A549 (cell line): ENCODE results near the gene TMEM143. TPM values are rescaled to one million over a fixed set of nuclear protein-coding genes. Genes with fewer than 3 reads are reported as not detected.
A peak's percentile ranks its signal among the peaks of the same experiment; 100 is the strongest.

Experiments
- ATOH8 ChIP-seq: fragments of 250-450 bp; sonication (Bioruptor Pico); IDR thresholded peaks from 2 replicates; pipeline ENCODE4 v1.5.0; 2020; ENCODE audit warnings: low read depth, mild to moderate bottlenecking, moderate library complexity
- BCL3 ChIP-seq: fragments of >200 bp; sonication (Bioruptor Twin); formaldehyde crosslinking; IDR thresholded peaks from 3 replicates; pipeline ENCODE4 v1.6.1; 2016
- CBX2 ChIP-seq: fragments of 200-600 bp; sonication (generic); IDR thresholded peaks from 2 replicates; pipeline ENCODE4 v1.6.1; 2016; ENCODE audit warnings: low read depth, mild to moderate bottlenecking, borderline replicate concordance
- CBX8 ChIP-seq: fragments of 200-600 bp; sonication (generic); IDR thresholded peaks from 2 replicates; pipeline ENCODE4 v1.6.1; 2016
- CEBPB ChIP-seq, 2 experiments: fragments of >200 bp in 1 of 2; sonication (Bioruptor Twin) in 1 of 2; formaldehyde crosslinking in 1 of 2; IDR thresholded peaks; 2 replicates each; pipeline ENCODE4 v1.6.1; 2012 to 2016
- CHD2 ChIP-seq: fragments of 150-350 bp; IDR thresholded peaks from 2 replicates; pipeline ENCODE4 v1.6.1; 2014; ENCODE audit warnings: low read length; ENCODE audit not compliant: partially characterized antibody
- E2F6 ChIP-seq: IDR thresholded peaks from 2 replicates; pipeline ENCODE4 v1.6.1; 2012; ENCODE audit warnings: low read depth, borderline replicate concordance
- FOSB ChIP-seq: fragments of 250-450 bp; sonication (Bioruptor Pico); IDR thresholded peaks from 2 replicates; pipeline ENCODE4 v1.5.0; 2020; ENCODE audit warnings: mild to moderate bottlenecking, moderate library complexity
- HDAC2 ChIP-seq: fragments of 200-600 bp; sonication (generic); IDR thresholded peaks from 2 replicates; pipeline ENCODE4 v1.6.1; 2016
- HES2 ChIP-seq: fragments of >200 bp; sonication (Bioruptor Twin); formaldehyde crosslinking; IDR thresholded peaks from 2 replicates; pipeline ENCODE4 v1.6.1; 2016
- HEYL ChIP-seq: fragments of 250-450 bp; sonication (Bioruptor Pico); IDR thresholded peaks from 2 replicates; pipeline ENCODE4 v1.8.0; 2021; ENCODE audit warnings: mild to moderate bottlenecking, moderate library complexity
- HOXB13 ChIP-seq: fragments of 250-450 bp; sonication (Bioruptor Pico); IDR thresholded peaks from 2 replicates; pipeline ENCODE4 v1.5.0; 2020; ENCODE audit warnings: low read depth, mild to moderate bottlenecking, moderate library complexity
- HOXB5 ChIP-seq: fragments of 250-450 bp; sonication (Bioruptor Pico); IDR thresholded peaks from 2 replicates; pipeline ENCODE4 v1.5.0; 2020; ENCODE audit warnings: mild to moderate bottlenecking, moderate library complexity
- JUN ChIP-seq, 2 experiments: fragments of >200 bp; sonication (Bioruptor Twin); formaldehyde crosslinking; IDR thresholded peaks; 2 replicates in 1 of 2; 3 replicates in 1 of 2; pipeline ENCODE4 v1.6.1; 2016 to 2017
- JUNB ChIP-seq: fragments of >200 bp; sonication (Bioruptor Twin); formaldehyde crosslinking; IDR thresholded peaks from 2 replicates; pipeline ENCODE4 v1.6.1; 2016
- KDM1A ChIP-seq: fragments of 200-600 bp; sonication (generic); IDR thresholded peaks from 2 replicates; pipeline ENCODE4 v1.6.1; 2016; ENCODE audit warnings: low read depth, mild to moderate bottlenecking
- KDM5A ChIP-seq: fragments of 200-600 bp; sonication (generic); IDR thresholded peaks from 2 replicates; pipeline ENCODE4 v1.6.1; 2016; ENCODE audit warnings: antibody characterized with exemption, mild to moderate bottlenecking
- MAX ChIP-seq: IDR thresholded peaks from 2 replicates; pipeline ENCODE4 v1.6.1; 2012
- MAZ ChIP-seq: fragments of 150-350 bp; IDR thresholded peaks from 2 replicates; pipeline ENCODE4 v1.6.1; 2014; ENCODE audit warnings: antibody characterized with exemption, low read depth, low read length, borderline replicate concordance
- MYC ChIP-seq: IDR thresholded peaks from 2 replicates; pipeline ENCODE4 v1.6.1; 2012; ENCODE audit warnings: mild to moderate bottlenecking, inconsistent platforms, low read length, improper control_type of control experiment, borderline replicate concordance
- NFE2L2 ChIP-seq: fragments of 150-350 bp; conservative IDR thresholded peaks from 2 replicates; pipeline ENCODE4 v1.6.1; 2014; ENCODE audit warnings: low read length
- NPAS2 ChIP-seq: fragments of 250-450 bp; sonication (Bioruptor Pico); IDR thresholded peaks from 2 replicates; pipeline ENCODE4 v1.8.0; 2022; ENCODE audit warnings: mild to moderate bottlenecking, moderate library complexity, borderline replicate concordance
- NR3C1 ChIP-seq: fragments of >200 bp; sonication (Bioruptor Twin); formaldehyde crosslinking; IDR thresholded peaks from 3 replicates; pipeline ENCODE4 v1.6.1; 2017
- PBX3 ChIP-seq: IDR thresholded peaks from 2 replicates; pipeline ENCODE4 v1.6.1; 2012
- PHF8 ChIP-seq: fragments of 200-600 bp; sonication (generic); IDR thresholded peaks from 2 replicates; pipeline ENCODE4 v1.6.1; 2016; ENCODE audit warnings: low read depth, mild to moderate bottlenecking, antibody characterized with exemption, moderate library complexity, borderline replicate concordance
- POLR2A ChIP-seq: IDR thresholded peaks from 2 replicates; pipeline ENCODE4 v1.6.1; 2012; ENCODE audit warnings: mild to moderate bottlenecking, low read length
- RARB ChIP-seq: fragments of 250-450 bp; sonication (Bioruptor Pico); IDR thresholded peaks from 2 replicates; pipeline ENCODE4 v1.8.0; 2021; ENCODE audit warnings: mild to moderate bottlenecking, moderate library complexity
- REST ChIP-seq: fragments of 200-600 bp; sonication (generic); IDR thresholded peaks from 2 replicates; pipeline ENCODE4 v1.6.1; 2016; ENCODE audit warnings: antibody characterized with exemption, mild to moderate bottlenecking, moderate library complexity
- RFX5 ChIP-seq: fragments of 450-650 bp; IDR thresholded peaks from 2 replicates; pipeline ENCODE4 v1.7.1; 2014; ENCODE audit warnings: antibody characterized with exemption, mild to moderate bottlenecking, moderate library complexity
- RNF2 ChIP-seq: fragments of 200-600 bp; sonication (generic); IDR thresholded peaks from 2 replicates; pipeline ENCODE4 v1.6.1; 2016; ENCODE audit warnings: low read depth, mild to moderate bottlenecking, antibody characterized with exemption, moderate library complexity, borderline replicate concordance
- SMC3 ChIP-seq: fragments of >200 bp; sonication (Bioruptor Twin); formaldehyde crosslinking; IDR thresholded peaks from 3 replicates; pipeline ENCODE4 v1.6.1; 2018; ENCODE audit warnings: inconsistent platforms
- SREBF2 ChIP-seq: fragments of 450-650 bp; IDR thresholded peaks from 2 replicates; pipeline ENCODE4 v1.6.1; 2014; ENCODE audit warnings: mild to moderate bottlenecking, moderate library complexity
- USF2 ChIP-seq: fragments of 450-650 bp; IDR thresholded peaks from 2 replicates; pipeline ENCODE4 v1.6.1; 2014; ENCODE audit warnings: antibody characterized with exemption
- ZC3H11A ChIP-seq: fragments of 450-650 bp; IDR thresholded peaks from 2 replicates; pipeline ENCODE4 v1.6.1; 2014; ENCODE audit warnings: antibody characterized with exemption, mild to moderate bottlenecking
- ZSCAN20 ChIP-seq: fragments of 250-450 bp; sonication (Bioruptor Pico); IDR thresholded peaks from 2 replicates; pipeline ENCODE4 v1.8.0; 2022; ENCODE audit warnings: mild to moderate bottlenecking, moderate library complexity
- polyA plus RNA-seq, 4 experiments: library from polyadenylated mRNA; depleted of rRNA in 3 of 4; stranded (reverse); fragments of >200 nt; fragmentation: RNase III in 1 of 4; extraction: RNeasy Plus Mini Kit Qiagen cat#74134 plus additional on column Dnase treatment in 1 of 4; gene quantifications; 2 replicates in 3 of 4; 3 replicates in 1 of 4; pipeline ENCODE4 v1.2.3, GENCODE V29; 2011 to 2017

TMEM143 gene
- polyA plus RNA-seq, 2 of the 4 experiments (the other 2 are of a cell fraction): 6.4 to 7.4 TPM

GRCh38 chr19:48333467-48334384 lies 30.0 kb downstream of the TMEM143 start (continued):
- TF ChIP-seq E2F6 (peak; percentile 91), ZC3H11A (no peak), PHF8 (peak; percentile 15; the same call in 1 of the 2 replicates), MAX (peak; percentile 96), NPAS2 (no peak), HES2 (no peak), BCL3 (0 out of 3 replicates have a peak, but pooled peaks have one; percentile 16), CHD2 (no peak), CEBPB (IDR thresholded peaks at IDR 0.05) (no peak), SREBF2 (no peak), MAZ (0 out of 2 replicates have a peak, but pooled peaks have one; percentile 4), CBX8 (no peak), REST (no peak), HOXB5 (CRISPR knock-in tag) (peak; percentile 78; the same call in 1 of the 2 replicates), NR3C1 (no peak), POLR2A (peak; percentile 76), JUNB (no peak), JUN (IDR thresholded peaks at IDR 0.05) (peak in 1 of 2 experiments; percentile 70; a peak in 2 of 5 replicates), USF2 (peak; percentile 49), RFX5 (no peak), RNF2 (peak; percentile 30; the same call in 1 of the 2 replicates), KDM5A (no peak), NFE2L2 (no peak), HDAC2 (no peak), RARB (CRISPR knock-in tag) (no peak), HEYL (no peak), PBX3 (no peak), CBX2 (no peak), ZSCAN20 (CRISPR knock-in tag) (no peak), KDM1A (no peak), HOXB13 (CRISPR knock-in tag) (peak; percentile 80; the same call in 1 of the 2 replicates), MYC (peak; percentile 64), SMC3 (peak; percentile 99), ATOH8 (CRISPR knock-in tag) (0 out of 2 replicates have a peak, but pooled peaks have one; percentile 71), FOSB (CRISPR knock-in tag) (no peak)
